ENCODE measurements around the gene P3H2. TPM values are rescaled to one million over a fixed set of nuclear protein-coding genes. Genes with fewer than 3 reads are reported as not detected.

The P3H2 gene
- total RNA-seq, 4 donors from 2014 or later, result 3.4 to 11.7 (median 7.4) TPM

DNA sequence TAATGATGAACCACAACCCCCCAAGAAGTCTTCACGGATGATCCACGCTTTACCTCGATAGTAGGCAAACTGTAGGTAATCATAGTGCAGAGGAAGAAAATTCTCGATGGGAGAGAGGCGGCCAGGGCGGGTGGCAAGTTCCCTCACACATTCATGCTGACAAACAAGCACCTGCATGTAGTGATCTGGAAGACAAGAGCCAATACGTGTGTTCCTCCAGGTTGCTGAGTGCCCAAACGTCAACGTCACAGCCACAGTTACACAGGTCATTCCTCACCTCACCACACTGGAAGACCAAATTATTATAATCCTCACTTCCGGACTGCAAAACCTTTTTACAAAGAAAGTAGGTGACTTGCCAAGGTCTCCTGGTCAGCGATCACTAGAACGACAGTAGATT lies 131.8 kb downstream of the P3H2 start:
- DNase-seq (ENCODE audit: low spot score) (no peak), ATAC-seq (ENCODE audit: low FRiP score) (no peak)
- TF ChIP-seq, protein P1, sequence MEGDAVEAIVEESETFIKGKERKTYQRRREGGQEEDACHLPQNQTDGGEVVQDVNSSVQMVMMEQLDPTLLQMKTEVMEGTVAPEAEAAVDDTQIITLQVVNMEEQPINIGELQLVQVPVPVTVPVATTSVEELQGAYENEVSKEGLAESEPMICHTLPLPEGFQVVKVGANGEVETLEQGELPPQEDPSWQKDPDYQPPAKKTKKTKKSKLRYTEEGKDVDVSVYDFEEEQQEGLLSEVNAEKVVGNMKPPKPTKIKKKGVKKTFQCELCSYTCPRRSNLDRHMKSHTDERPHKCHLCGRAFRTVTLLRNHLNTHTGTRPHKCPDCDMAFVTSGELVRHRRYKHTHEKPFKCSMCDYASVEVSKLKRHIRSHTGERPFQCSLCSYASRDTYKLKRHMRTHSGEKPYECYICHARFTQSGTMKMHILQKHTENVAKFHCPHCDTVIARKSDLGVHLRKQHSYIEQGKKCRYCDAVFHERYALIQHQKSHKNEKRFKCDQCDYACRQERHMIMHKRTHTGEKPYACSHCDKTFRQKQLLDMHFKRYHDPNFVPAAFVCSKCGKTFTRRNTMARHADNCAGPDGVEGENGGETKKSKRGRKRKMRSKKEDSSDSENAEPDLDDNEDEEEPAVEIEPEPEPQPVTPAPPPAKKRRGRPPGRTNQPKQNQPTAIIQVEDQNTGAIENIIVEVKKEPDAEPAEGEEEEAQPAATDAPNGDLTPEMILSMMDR (IDR thresholded peaks at IDR 0.05), result no peak

DNA sequence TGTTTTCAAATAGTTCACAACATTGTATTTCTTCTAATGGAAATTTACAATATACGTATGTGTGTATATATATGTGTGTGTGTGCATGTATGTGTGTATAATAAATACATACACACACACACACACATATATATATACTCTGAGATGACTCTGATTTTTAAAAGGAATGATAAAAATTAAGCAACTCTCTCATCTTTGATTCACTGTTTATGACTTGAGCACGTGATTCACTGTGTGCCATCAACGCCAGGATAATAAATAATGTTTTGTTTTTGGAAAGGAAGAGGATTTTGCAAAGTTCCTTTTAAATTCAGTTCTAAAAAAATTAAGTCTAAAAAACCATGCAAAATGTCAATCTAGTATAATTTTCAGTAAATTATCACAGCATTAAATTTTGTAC lies 132.4 kb downstream of the P3H2 start:
- TF ChIP-seq, protein P1 (IDR thresholded peaks at IDR 0.05), result no peak
- no peak for DNase-seq (ENCODE audit: low spot score)
- no peak for ATAC-seq (ENCODE audit: low FRiP score)

DNA sequence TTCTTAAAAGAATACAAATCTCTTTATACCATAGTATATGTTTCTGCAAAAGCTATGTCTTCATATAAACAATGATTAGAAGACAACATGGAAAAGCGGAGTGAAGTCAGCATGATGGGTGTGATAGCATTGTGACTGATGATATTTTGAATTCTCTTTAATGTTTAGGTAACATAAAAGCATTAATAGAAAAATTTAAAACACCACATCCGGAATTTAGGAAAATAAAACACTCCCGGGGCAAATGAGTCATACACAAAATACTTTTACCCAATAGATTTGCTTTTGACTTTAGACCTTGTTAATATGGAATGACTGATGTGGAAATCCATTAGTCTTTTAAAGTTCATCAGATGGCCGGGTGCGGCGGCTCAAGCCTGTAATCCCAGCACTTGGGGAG lies 134.7 kb downstream of the P3H2 start:
- TF ChIP-seq, protein P1 (IDR thresholded peaks at IDR 0.05), result no peak
- DNase-seq (ENCODE audit: low spot score) (no peak), ATAC-seq (ENCODE audit: low FRiP score) (no peak)

DNA sequence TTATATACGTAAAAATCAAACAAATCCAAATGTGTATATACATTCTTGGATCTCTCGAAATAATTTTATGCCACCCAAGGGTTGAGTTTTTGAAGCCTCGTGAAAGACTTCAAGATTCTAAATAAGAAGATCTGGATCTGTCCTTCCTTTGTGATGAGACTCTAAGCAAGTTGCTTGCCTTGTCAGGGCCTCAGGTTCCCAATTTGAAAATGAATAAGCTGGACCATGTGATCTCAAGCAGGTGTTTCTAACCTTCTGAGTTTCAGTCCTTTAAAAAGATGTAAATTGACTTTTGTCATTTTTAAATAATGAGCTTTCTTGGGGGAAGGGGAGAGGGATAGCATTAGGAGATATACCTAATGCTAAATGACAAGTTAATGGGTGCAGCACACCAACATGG lies 137.1 kb downstream of the P3H2 start:
- TF ChIP-seq, protein P1 (IDR thresholded peaks at IDR 0.05), result no peak
- DNase-seq (ENCODE audit: low spot score) (no peak), ATAC-seq (ENCODE audit: low FRiP score) (no peak)

DNA sequence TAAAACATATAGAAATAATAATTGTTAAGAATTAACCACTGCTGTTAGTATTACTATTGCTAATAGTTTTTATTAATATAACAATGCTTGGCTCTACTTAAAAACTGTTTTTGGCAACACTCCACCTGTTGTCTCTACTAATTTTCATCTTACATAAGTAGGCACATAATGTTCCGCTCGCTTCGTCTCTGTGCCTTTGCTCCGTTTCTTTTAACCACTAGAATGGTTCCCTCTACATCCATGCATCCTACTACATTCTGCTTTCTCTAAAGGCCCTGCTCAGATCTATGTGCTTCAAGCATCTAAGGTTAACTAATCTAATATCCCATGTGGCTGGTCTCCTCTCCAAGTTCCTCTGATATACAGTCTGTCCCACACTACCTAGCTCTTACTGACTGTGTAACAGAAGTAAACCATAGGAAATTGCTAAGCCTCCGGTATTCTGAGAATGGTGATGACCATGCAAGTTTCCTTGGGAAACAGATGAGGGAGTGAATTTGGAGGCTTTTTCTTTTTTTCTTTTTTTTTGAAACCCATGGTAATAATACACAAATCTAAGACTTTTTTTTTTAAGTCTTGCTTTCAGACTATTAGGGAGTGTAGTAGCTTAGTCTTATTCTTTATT lies 138.3 kb downstream of the P3H2 start:
- TF ChIP-seq, protein P1 (IDR thresholded peaks at IDR 0.05), result no peak
- DNase-seq (ENCODE audit: low spot score), result no peak
- ATAC-seq (ENCODE audit: low FRiP score), result no peak

DNA sequence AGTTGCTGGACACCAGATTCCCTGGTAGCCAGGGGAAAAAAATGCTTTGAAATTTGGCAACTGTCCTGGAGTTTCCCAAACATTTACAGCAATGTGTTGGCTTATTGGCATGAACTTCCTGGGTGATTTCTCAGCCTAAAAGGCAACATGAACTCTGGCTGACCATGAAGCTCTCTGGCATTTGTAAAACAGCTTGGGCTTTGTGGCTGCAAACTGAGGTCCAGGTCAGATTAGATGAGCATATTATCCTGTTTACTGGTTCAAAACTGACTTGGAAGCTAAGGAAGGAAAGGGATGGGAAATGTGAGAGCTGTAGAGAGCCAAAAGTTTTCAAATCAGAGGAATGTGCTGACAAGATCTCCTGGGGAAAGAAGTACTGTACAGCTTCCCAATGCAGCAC lies 139.0 kb downstream of the P3H2 start:
- peak; percentile 88 for ATAC-seq (ENCODE audit: low FRiP score)
- no peak for DNase-seq (ENCODE audit: low spot score)
- TF ChIP-seq, protein P1 (IDR thresholded peaks at IDR 0.05), result no peak

DNA sequence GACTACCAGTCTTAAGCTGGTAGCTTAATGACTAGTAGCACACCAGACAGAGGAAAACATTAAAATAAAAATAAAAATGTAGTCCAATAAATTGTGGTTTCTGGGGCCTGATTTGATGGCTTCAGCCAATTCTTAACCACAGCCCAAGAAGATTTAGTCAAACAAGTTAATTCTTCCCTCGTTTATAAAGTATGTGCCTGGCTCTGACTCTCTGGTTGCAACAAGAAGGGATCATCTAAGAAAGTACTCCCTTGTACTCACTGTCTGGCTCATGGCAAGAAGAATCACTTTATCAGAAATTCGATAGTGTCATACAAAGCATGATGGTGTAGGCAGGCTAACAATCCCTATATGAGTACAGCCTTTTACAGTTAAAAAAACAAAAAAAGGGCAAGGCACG lies 141.9 kb downstream of the P3H2 start:
- TF ChIP-seq, protein P1 (IDR thresholded peaks at IDR 0.05), result no peak
- peak; percentile 43 for ATAC-seq (ENCODE audit: low FRiP score)
- DNase-seq (ENCODE audit: low spot score), result no peak

Data from omental fat pad (tissue), 4 donors.